Activated CD4-positive, alpha-beta T cell treated with anti-CD3 and anti-CD28 coated beads, Interleukin-2, Interleukin-4, amounts not matched to agents 100 ng/mL and 50 ng/mL, durations not matched to agents 16 hours and 8 hours (primary cell): Measurements from ENCODE around the gene NCKAP5.

Experiments used
- DNase-seq: peaks from one replicate; pipeline ENCODE4 v3.0.0-alpha.2; 2020; ENCODE audit warnings: low spot score

The NCKAP5 gene

GRCh38 chr2:132665401-132666140 lies 902.7 kb downstream of the NCKAP5 start:
- no peak for DNase-seq

GRCh38 chr2:132664096-132664495 lies 904.2 kb downstream of the NCKAP5 start:
- no peak for DNase-seq

- DNase-seq: no peak
Measured at GRCh38 chr2:132662732-132663131, 905.5 kb downstream of the NCKAP5 start.

- no peak for DNase-seq
Measured at GRCh38 chr2:132659331-132659730, 908.9 kb downstream of the NCKAP5 start.

- DNase-seq: no peak
Measured at GRCh38 chr2:132656266-132656975, 911.8 kb downstream of the NCKAP5 start.

- DNase-seq: no peak
Measured at GRCh38 chr2:132654968-132655367, 913.3 kb downstream of the NCKAP5 start.

- no peak for DNase-seq
Measured at GRCh38 chr2:132654335-132654734, 913.9 kb downstream of the NCKAP5 start.

- no peak for DNase-seq
Measured at GRCh38 chr2:132652474-132652873, 915.8 kb downstream of the NCKAP5 start.

- no peak for DNase-seq
Measured at GRCh38 chr2:132651115-132652045, 916.9 kb downstream of the NCKAP5 start.

- DNase-seq: no peak
Measured at GRCh38 chr2:132646540-132647108, 921.6 kb downstream of the NCKAP5 start.

- no peak for DNase-seq
Measured at GRCh38 chr2:132645722-132646539, 922.3 kb downstream of the NCKAP5 start.

- DNase-seq: no peak
Measured at GRCh38 chr2:132645176-132645575, 923.1 kb downstream of the NCKAP5 start.

- DNase-seq: no peak
Measured at GRCh38 chr2:132642415-132642814, 925.8 kb downstream of the NCKAP5 start.

GRCh38 chr2:132641819-132642218 lies 926.4 kb downstream of the NCKAP5 start:
- DNase-seq: no peak

- DNase-seq: no peak
Measured at GRCh38 chr2:132640116-132640515, 928.1 kb downstream of the NCKAP5 start.

- DNase-seq: no peak
Measured at GRCh38 chr2:132638313-132639040, 929.8 kb downstream of the NCKAP5 start.

GRCh38 chr2:132636346-132636745 lies 931.9 kb downstream of the NCKAP5 start:
- DNase-seq: no peak

- no peak for DNase-seq
Measured at GRCh38 chr2:132633635-132634034, 934.6 kb downstream of the NCKAP5 start.

GRCh38 chr2:132632000-132632649 lies 936.1 kb downstream of the NCKAP5 start:
- DNase-seq: no peak

- no peak for DNase-seq
Measured at GRCh38 chr2:132627536-132627935, 940.7 kb downstream of the NCKAP5 start.
